ENCODE measurements around the gene KANSL1.
A peak's percentile ranks its signal among the peaks of the same experiment; 100 is the strongest.

DNA sequence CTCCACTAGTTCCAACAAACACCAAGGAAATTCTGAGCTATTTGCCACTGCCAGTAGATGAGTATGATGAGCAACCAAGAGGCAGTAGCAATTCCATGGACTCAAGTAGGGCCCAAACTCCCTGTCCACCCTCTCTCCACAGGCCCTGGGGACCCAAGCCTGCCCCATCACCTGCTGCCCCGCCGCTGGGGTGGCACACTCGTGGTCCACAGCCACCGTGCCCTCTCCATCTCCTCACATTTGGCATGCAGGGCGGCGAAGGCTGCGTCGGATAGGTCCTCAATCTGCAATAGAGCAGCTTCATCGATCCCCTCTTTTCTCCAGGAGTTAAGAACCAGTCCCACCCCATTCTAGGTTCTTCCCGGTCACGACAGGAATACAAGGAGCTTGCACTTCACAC lies 160.3 kb downstream of the KANSL1 start:
- TF ChIP-seq POLR2AphosphoS5 (IDR thresholded peaks at IDR 0.05): peak in 1 of 4 donors; percentile 13
- TF ChIP-seq POLR2A (IDR thresholded peaks at IDR 0.05): no peak
- TF ChIP-seq, protein P1, sequence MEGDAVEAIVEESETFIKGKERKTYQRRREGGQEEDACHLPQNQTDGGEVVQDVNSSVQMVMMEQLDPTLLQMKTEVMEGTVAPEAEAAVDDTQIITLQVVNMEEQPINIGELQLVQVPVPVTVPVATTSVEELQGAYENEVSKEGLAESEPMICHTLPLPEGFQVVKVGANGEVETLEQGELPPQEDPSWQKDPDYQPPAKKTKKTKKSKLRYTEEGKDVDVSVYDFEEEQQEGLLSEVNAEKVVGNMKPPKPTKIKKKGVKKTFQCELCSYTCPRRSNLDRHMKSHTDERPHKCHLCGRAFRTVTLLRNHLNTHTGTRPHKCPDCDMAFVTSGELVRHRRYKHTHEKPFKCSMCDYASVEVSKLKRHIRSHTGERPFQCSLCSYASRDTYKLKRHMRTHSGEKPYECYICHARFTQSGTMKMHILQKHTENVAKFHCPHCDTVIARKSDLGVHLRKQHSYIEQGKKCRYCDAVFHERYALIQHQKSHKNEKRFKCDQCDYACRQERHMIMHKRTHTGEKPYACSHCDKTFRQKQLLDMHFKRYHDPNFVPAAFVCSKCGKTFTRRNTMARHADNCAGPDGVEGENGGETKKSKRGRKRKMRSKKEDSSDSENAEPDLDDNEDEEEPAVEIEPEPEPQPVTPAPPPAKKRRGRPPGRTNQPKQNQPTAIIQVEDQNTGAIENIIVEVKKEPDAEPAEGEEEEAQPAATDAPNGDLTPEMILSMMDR (IDR thresholded peaks at IDR 0.05): no peak
